Dedifferentiated amniotic fluid mesenchymal stem cell (primary cell): Measurements from ENCODE around the gene ZFAND3.
"Not testable (repeated sequence)": the region's sequence is repeated elsewhere in the genome, so short reads cannot be mapped to it uniquely, and the experiment has no call there.

ENCODE experiments used
- DNase-seq: peaks from one replicate; pipeline ENCODE4 v3.0.0-alpha.2; 2016; ENCODE audit errors: extremely low spot score

Gene ZFAND3

DNA sequence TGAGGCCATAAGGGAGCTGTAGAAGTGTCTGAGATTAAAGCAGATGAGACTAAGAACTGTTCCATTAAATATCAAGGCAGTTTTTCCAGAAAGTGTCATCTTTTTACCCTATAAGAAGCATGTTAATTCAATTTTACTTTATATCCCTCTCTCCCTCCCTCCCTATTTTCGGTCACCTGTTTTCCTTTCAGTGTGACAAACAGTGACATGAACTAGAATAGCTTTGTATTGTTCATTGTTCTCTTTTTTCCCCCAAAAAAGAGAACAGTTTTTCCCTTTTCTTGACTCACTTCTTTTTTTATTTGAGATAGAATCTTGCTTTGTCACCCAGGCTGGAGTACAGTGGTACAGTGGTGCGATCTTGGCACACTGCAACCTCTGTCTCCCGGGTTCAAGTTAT, 269.3 kb downstream of the ZFAND3 start:
- DNase-seq = no peak

DNA sequence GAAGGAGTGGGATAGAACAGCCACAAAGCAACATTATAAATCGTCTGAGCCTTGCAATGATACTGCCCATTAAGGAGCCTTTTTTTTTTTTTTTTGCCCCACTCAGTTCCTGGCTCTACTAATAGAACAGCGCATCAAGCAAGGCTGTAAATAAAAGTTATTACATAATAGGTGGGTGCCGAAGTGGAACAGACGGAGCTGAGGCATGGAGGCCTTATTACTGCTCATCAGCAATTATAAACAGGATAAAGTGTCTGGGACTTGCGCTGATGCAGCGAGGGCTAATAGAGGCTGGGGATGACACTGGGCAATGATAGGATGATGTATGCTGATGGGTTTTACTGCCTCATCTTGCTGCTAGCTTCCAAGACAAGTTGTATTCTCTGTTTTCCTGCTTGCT, 272.1 kb downstream of the ZFAND3 start:
- DNase-seq = no peak

DNA sequence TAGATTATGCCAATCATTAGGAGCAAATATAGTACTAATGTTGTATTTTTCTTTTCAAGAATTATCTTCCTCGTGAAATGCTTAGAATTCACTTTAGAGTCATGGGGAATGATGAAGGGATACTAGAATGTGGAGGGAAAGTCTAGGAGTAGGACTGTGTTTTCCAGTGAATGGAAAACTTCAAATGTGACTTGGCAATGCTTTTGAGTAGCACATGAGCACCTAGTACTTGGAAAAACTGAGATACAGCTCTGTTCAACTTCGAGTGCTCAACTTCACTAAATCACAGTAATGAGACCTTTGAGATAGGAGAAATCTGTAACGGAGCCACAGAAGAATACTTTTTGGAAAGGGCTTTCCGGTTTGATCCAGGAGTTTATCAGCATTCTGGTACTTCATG, 272.9 kb downstream of the ZFAND3 start:
- no peak for DNase-seq

DNA sequence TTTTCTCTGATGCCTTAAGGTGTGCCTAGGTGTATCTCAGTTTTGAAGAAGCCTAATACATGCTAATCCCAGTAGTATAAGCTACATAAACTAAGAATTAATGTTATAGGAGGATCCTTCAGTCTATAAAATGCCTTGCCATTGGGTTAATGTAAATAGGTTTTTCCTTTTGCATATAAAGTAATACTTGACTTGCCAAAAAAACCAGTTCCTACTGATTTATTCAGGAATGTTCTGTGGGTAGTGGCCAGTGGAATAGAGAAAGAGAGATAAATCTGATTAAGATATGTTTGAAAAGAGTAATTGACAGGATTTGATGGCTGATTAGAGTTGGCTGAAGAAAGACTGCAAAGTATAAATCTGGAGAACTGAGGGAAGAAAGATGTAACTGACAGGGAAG, 273.4 kb downstream of the ZFAND3 start:
- DNase-seq = no peak

DNA sequence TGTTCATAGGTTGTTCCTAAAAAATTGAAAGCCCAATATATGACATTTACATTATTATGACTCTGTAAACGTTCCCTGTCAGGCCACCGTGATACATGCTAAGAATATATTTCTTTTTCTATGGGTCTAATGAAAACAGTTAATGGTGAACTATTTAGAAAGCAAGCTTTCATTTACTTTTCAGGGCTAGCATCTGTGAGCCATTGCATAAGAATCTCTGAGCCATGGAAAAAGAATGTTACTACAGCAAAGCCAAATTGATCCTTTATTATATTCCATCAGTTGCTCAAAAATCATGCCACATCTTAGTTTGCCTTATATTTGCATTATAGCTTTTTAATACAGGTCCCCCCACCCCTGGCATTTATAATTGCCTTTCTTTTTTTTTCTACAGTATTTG, 275.5 kb downstream of the ZFAND3 start:
- DNase-seq = peak; percentile 52

DNA sequence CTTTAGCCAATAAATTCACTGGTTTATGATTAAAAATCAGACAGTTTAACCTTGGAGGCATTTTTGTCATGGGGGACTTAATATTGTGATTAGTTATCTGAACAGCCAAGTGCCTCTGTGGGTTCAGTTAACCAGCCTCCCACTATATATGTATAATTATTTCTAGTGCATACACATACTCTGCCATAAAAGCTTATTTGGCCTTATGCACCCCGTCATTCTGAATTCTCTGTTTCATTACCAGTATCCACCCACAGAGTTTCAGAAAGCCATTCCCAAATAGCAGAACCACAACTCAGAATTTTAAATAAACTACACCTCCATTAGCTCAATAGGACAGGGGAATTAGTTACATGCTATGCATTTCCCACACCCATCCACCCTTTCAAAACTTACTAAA, 279.7 kb downstream of the ZFAND3 start:
- no peak for DNase-seq

DNA sequence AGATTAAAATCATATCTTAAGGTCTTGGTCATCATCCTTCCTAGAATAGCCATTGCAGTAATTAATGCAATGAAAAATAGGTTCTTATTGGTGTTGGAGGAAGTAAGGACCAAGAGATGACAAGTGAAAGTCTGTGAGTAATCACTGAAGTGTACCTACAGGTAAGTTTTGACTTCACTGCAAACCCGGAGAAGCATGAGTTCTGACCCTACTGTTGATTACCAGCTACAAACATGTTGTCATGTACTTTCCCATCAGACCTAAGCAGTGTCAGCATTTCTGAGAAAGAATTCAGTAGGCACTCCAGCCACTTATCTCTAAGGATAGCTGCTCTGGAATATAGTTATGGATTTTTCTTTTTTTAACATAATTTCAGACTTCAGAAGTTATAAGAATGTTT, 280.9 kb downstream of the ZFAND3 start:
- DNase-seq = no peak

DNA sequence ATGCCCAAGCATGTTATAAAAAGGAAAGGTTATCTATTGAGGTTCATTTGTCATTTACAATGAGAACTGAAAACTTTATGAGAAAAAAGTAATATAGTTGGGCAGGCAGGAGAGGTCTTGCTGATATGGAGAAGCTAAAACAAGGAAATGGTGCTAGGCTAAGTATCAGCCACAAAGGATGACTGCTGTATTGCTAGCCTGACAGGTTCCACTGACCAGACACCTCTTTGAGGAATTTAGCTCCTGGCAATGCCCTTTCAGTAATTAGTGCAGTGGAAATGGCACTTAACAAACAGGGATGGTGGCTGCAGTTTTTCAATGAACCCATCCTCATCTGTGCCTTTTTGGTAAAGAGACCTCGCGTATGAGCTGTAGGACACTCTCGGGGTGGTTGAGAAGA, 284.4 kb downstream of the ZFAND3 start:
- no peak for DNase-seq

DNA sequence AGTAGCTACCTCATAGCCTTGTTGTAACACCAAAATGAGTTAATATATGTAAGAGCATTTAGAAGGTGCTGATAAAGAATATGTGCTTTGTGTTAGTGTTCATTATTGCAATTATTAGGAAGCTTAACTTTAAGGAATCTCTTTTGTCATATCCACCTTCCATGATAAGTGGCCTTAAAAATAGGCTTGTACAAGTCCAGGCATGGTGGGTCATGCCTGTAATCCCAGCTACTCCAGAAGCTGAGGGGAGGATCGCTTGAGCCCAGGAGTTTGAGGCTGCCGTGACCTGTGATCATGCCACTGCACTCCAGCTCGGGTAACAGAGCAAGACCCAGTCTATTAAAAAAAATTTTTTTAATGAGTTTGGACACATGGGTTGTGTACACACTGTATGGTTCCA, 285.5 kb downstream of the ZFAND3 start:
- no peak for DNase-seq

DNA sequence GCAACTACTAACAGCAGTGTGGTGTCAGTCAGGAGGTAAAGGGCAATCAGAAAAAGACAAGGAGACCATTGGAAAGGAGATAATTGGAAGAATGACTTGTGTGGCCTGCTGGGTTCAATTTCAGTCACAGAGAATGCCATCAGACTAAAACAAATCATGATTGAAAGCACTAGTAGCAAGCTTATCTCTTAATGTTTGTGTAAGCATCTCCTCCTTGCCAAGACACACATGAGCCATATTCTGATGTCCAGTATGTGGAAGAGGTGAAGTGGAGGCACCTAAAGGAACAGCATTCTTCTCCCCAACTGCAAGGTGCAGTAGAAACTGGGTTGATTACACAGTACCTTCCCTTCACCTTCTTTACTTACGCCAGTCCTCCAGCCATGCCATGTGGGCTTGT, 287.5 kb downstream of the ZFAND3 start:
- DNase-seq = no peak

DNA sequence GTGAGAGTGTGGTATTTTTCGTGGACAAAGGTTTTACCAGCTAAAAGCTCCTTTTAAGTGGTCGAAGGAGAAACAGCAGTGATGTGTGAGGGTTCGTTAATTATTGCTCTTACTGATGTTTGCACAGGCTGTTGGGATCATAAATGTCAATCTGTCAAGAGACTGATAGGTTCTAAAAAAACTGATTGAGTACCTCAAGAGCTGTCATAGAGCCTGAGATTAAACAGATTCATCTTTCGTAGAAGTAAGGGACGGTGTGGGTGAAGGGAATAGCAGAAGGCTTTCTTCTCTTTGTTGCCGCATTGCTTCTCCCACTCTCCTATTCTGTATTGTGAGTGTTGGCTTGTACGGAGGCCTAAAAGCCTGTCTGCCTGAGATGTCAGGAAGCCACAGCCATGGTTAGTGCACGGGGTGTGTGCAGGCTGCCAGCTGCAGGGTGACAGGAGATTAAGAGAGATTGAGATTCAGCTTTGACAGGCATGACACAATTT, 291.0 kb downstream of the ZFAND3 start:
- no peak for DNase-seq

DNA sequence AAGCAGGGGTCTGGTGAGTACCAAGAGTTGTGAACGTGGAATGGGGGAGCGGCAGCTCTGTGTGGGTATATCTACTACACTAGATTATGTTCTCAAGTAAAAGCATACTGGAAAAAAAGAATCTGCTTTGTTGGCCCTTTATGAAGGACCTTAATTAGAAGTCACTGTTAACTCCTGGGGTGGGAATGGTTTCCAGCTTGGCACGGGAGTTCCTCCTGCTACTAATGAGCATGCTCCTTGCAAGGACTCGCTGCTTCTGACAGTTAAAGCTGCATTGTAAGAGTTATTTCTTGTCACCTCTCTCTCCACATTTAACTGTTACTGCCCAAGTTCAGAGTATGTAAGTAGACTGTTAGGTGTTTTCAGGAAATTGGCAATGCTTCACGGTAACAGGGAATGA, 292.7 kb downstream of the ZFAND3 start:
- no peak for DNase-seq

DNA sequence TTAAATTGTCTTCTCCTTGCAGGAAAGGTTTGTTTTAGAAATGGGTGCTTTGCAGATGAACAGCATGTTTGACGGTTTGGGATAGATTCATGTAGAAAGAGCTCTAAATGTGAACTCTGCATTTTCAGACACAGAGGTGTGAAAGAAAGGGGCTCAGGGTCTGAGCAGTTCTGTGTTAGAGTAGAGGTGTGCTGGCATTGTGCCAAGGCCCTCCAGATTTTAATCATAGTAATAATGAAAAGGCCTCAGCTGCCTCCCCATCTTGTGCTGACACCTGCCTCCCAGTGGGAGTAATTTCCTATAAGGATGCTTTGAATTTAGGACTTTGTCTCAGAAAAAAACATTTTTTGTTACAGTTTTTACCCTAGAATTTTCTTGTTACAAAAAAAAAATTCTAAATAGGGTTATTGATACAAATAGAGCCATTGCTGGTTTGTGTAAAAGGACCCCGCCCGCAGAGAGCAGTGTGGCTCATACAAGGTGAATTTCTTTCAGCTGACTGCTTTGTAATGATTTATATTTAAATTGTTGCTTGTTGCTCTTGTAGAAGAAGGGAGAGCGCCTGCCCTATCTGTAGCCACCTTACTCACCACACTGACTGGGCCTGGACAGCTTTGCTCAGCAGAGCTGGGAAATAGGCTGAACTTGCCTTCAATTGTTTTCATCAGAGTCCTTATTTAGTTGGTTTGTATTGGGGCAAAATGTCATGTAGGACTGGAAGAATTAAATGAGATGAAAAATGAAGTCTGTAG, 294.5 kb downstream of the ZFAND3 start:
- no peak for DNase-seq

DNA sequence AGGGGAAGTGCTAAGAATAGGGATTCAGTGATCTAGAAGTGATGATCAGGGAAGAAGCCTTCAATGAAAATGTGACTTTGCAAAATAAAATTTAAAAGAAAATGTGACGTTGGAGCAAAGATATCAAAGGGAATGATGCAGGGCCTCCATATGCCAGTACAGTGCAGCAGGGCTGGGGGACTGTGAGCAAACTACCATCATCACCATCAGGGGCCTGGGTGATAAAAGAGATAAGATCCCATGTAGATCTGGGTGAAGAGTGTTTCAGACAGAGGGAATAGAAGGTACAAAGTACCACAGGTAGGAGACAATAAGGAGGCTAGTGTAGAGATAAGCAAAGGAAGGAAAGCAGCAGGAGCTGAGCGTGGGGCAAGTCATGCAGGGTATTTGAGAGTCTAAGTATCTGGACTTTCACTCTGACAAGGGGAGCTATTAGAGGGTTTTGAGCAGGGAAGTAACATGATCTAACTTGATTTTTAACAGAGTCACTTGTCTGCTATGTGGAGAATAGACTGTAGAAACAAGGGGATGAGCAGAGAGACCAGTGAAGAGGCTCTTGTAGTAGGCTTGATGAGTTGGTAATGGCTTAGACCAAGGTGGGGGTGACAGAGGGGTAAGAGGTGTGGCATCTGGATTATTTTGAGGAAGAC, 295.6 kb downstream of the ZFAND3 start:
- no peak for DNase-seq

DNA sequence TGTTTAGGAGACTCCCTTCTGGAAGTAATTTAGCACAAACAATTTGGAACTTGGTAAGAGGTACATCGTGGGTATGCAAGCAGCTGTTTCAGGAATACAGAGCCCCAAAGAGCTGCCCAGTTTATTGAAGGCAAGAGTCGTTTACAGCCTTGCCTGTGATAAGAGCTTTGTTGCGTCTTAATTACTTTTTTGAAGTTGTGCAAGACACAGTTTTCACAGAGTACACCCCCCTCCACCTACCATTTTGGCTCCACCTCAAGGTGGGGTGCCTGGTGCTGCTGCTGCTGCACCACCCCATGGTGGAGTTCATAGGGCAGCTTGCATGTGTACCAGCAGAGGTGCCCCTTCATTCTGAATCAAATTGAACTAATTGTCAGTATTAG, 296.1 kb downstream of the ZFAND3 start:
- no peak for DNase-seq

DNA sequence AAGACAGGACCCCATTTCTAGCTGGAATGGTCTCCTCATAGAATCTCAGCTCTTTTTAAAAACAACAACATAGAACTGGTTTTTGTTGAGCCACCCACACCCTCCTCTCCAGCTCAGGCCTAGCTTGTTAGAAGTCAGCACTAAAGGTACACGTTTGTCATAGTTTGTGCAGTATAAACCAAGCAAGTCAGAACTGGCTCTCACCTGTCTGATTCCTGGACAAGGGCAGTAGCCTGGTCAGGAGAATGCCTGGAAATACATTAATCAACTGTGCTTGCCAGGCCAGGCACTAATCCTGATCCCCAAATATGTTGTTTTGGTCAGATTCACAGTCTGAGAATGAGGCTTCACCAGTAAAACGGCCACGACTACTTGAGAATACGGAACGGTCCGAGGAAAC, 296.7 kb downstream of the ZFAND3 start:
- no peak for DNase-seq

DNA sequence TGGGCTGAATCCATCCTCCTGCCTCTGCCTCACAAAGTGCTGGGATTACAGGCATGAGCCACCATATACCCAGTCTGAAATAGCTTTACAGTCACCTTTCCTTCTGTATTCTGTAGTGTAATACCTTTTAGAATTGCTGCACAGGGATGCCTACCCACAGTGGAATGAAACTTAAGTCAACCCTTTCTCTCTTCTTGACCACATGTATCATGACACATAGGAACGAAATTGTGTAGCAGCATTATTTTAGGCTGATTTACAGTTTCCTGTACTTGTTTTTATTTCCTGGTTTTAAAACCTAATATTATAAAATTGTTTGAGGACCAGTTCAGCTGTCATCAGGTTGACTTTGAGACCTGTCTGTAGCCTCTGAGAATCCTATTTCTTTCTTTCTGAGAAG, 297.8 kb downstream of the ZFAND3 start:
- no peak for DNase-seq

DNA sequence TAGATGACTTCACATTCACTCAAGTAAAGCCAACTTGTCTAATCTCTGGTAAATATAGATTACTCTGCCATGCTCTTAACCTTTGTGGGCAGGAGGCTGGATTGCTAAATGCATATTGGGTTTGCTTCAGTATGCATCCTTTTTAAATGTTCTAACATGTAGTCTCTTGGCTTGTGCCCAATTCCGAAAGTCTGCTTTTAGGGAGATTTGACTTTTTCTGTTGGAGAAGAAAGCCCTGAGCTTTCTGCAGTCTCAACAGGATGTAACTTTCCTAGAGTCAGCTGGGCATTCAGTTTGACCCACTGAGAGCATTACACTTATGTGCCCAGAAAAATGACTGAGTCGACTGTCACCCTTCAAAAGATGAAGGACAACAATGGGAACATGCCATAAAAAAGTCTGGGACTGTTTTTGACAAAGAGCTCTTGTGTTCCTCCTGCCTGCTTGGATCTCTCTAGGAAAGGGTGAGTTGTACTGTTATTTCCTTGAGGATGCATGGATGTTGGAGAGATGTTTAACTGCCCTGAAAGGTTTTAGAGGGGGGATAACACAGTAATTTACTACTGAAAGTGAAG, 299.4 kb downstream of the ZFAND3 start:
- DNase-seq = no peak

DNA sequence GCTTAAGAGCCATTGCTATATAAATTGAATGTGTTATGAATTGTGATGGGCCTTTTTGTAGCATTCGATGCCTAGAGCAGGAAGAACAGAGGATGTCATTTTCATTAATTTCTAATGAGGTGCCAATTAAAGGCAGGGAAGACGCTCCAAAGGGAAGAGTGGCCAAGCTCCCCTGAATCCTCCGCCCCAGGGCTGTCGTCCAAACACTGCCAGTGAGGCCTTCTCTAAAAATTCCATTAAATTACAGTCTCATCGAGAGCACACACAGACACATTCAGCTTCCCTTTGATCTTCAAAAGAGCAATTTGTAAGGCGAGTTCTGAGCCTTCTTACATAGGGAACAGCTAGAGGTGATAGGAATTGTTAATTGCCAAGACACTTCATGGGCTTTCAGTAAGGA, 300.0 kb downstream of the ZFAND3 start:
- DNase-seq = no peak

DNA sequence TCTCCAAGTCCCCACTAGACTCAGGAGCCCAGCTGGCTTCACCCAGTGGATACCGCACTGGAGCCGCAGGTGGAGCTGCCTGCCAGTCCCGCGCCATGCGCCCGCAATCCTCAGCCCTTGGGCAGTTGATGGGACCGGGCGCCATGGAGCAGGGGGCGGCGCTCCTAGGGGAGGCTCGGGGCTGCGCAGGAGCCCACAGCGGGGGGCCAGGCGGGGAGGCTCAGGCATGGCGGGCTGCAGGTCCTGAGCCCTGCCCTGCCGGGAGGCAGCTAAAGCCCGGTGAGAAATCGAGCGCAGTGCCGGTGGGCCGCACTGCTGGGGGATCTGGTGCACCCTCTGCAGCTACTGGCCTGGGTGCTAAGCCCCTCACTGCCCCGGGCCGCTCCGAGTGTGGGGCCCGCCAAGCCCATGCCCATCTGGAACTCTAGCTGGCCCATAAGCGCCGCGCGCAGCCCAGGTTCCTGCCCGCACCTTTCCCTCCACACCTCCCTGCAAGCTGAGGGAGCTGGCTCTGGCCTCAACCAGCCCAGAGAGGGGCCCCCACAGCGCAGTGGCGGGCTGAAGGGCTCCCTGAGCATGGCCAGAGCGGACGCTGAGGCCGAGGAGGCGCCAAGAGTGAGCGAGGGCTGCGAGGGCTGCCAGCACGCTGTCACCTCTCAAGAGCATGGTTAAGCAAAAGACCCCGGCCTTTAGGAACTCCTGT, 304.8 kb downstream of the ZFAND3 start:
- DNase-seq = not testable (repeated sequence)

DNA sequence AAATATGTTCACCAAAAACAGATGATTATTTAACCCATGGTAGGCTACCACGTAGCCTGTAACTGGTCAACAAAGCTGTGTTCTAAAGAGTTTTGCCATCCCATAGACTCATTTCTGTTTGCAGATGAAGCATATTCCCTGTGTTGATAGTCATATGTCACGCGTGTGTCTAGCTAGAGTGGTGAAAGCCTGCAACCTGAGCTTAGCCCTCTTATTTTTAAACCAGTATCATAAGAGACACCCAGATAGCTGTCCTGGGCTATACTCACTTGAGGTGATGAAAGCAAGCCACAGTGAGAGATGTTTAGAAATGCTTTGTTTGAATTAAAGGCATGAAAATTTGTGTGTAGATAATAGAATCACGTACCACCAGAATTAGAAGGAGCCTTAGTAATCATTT, 307.8 kb downstream of the ZFAND3 start:
- DNase-seq = no peak

DNA sequence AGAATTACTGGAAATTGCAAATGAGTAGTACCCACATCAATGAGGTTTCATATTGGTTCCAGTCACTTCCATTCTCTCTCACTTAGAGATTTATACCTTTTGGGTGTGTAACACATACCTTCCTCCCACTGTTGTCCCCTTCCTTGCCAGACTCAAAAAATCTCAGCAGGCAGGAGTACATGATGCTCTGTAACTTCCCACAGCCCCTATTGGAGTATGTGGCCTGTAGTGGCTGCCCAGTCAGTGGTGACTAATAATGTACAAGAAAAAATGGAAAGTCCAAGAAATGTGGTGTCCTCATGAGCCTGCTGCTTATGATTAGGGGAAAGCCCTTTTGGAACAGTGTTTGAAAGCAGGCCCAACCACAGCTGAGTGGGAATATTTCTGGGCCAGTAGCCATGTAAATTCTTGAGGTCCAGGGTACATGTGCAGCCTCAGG, 312.0 kb downstream of the ZFAND3 start:
- peak; percentile 92 for DNase-seq
